DOHH2 (cell line): Measurements from ENCODE around the gene PPP1R3A.

Experiments used
- H3F3A ChIP-seq: fragments of 200-600 bp; sonication (generic), shearing (Covaris generic); 2 replicates; pipeline ENCODE4 v1.6.0; 2016; ENCODE audit warnings: antibody characterized with exemption, mild to moderate bottlenecking; ENCODE audit not compliant: control insufficient read depth, insufficient read depth
- H3K27ac ChIP-seq: fragments of 200-600 bp; sonication (generic); 2 replicates; pipeline ENCODE4 v1.5.1; 2014; ENCODE audit warnings: low read depth, mild to moderate bottlenecking, low read length, moderate library complexity
- H3K27me3 ChIP-seq: fragments of 200-600 bp; sonication (generic); 2 replicates; pipeline ENCODE4 v1.6.1; 2014; ENCODE audit warnings: mild to moderate bottlenecking, low read length, mixed read lengths; ENCODE audit not compliant: control insufficient read depth
- H3K36me3 ChIP-seq: fragments of 200-600 bp; sonication (generic); 2 replicates; pipeline ENCODE4 v1.6.1; 2014; ENCODE audit warnings: mild to moderate bottlenecking, low read length, moderate library complexity, mixed read lengths; ENCODE audit not compliant: control insufficient read depth
- H3K4me1 ChIP-seq: fragments of 200-600 bp; sonication (generic); 2 replicates; pipeline ENCODE4 v1.6.1; 2014; ENCODE audit warnings: mild to moderate bottlenecking, low read length, mixed read lengths; ENCODE audit not compliant: control insufficient read depth
- H3K4me2 ChIP-seq: fragments of 200-600 bp; sonication (generic); 2 replicates; pipeline ENCODE4 v1.6.0; 2014; ENCODE audit warnings: mild to moderate bottlenecking, low read length, moderate library complexity
- H3K4me3 ChIP-seq: fragments of 200-600 bp; sonication (generic); 2 replicates; pipeline ENCODE4 v1.5.1; 2014; ENCODE audit warnings: mild to moderate bottlenecking, low read length, mixed read lengths
- H3K79me2 ChIP-seq: fragments of 200-600 bp; sonication (generic); 2 replicates; pipeline ENCODE4 v1.6.1; 2014; ENCODE audit warnings: mild to moderate bottlenecking, low read length, mixed read lengths; ENCODE audit not compliant: control insufficient read depth
- H3K9me2 ChIP-seq: fragments of 200-600 bp; sonication (generic); replicated peaks from 2 replicates; pipeline ENCODE4 v1.6.1; 2014; ENCODE audit warnings: mild to moderate bottlenecking, low read length, mixed read lengths; ENCODE audit not compliant: control insufficient read depth
- H3K9me3 ChIP-seq: fragments of 200-600 bp; sonication (generic); 2 replicates; pipeline ENCODE4 v1.6.1; 2014; ENCODE audit warnings: antibody characterized with exemption, low read length, mixed read lengths; ENCODE audit not compliant: control insufficient read depth, insufficient read depth
- H4K20me1 ChIP-seq: fragments of 200-600 bp; sonication (generic); 2 replicates; pipeline ENCODE4 v1.6.0; 2014; ENCODE audit warnings: low read depth, mild to moderate bottlenecking, antibody characterized with exemption, low read length, moderate library complexity; ENCODE audit not compliant: control insufficient read depth, insufficient read depth
- EZH2phosphoT487 ChIP-seq: fragments of 200-600 bp; sonication (generic); IDR thresholded peaks from 2 replicates; pipeline ENCODE4 v1.6.1; 2017; ENCODE audit warnings: borderline replicate concordance, mild to moderate bottlenecking, antibody characterized with exemption, low read length, moderate library complexity, mixed read lengths
- TF ChIP-seq, protein P1 (sequence below): fragments of 200-600 bp; sonication (generic); IDR thresholded peaks from one replicate; pipeline ENCODE4 v1.5.1; 2014; ENCODE audit warnings: antibody characterized with exemption, mild to moderate bottlenecking, low read depth, low read length; ENCODE audit not compliant: poor library complexity, severe bottlenecking

Gene PPP1R3A

DNA sequence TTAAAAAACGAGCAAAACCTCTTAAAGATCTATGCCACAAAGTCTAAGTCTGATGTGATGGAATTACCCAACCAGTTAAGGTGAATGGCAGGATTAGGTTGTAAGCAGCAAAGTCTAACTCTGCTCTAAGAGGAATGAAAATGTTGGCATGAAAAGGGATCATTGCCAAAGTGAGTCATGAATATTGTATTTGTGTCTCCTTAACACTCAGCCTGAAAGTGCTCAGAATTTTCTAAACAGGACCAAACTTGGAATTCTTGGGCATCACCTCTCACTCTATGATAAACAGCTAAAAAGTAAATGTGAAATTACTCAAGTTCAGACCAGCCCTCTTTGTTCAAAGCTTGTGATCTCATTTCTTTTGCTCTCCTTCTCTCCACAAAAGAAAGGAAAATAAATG lies 27.0 kb downstream of the PPP1R3A start:
- Histone ChIP-seq H3K36me3 (no peaks in the 10 kb centered on the region), H3K27ac (no peak overlapping the region), H3K4me2 (no peak overlapping the region), H3K27me3 (no peaks in the 10 kb centered on the region), H3K9me2 (no peaks in the 10 kb centered on the region; the same call in 1 of the 2 replicates), H3K4me3 (no peak overlapping the region), H3K4me1 (no peaks in the 10 kb centered on the region), H3K79me2 (no peaks in the 10 kb centered on the region), H4K20me1 (no peaks in the 10 kb centered on the region), H3K9me3 (no peaks in the 10 kb centered on the region), H3F3A (no peaks in the 10 kb centered on the region)
- TF ChIP-seq, protein P1, sequence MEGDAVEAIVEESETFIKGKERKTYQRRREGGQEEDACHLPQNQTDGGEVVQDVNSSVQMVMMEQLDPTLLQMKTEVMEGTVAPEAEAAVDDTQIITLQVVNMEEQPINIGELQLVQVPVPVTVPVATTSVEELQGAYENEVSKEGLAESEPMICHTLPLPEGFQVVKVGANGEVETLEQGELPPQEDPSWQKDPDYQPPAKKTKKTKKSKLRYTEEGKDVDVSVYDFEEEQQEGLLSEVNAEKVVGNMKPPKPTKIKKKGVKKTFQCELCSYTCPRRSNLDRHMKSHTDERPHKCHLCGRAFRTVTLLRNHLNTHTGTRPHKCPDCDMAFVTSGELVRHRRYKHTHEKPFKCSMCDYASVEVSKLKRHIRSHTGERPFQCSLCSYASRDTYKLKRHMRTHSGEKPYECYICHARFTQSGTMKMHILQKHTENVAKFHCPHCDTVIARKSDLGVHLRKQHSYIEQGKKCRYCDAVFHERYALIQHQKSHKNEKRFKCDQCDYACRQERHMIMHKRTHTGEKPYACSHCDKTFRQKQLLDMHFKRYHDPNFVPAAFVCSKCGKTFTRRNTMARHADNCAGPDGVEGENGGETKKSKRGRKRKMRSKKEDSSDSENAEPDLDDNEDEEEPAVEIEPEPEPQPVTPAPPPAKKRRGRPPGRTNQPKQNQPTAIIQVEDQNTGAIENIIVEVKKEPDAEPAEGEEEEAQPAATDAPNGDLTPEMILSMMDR, result no peak
- TF ChIP-seq EZH2phosphoT487, result no peak

DNA sequence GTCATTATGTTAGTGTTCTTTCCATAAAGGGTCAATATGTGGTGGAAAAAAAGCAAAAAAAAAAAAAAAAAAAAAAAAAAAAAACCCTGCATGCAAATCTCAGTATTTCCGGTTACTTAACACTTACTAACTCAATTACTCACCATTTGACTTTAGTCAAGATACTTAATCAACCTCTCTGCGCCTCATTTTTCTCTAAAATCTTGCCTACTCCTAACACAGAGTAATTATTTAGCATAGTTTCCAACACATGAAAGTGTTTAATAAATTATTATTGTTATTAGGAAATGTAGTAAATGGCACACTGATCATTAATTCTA lies 27.8 kb downstream of the PPP1R3A start:
- H3K9me2 ChIP-seq, result no peaks in the 10 kb centered on the region; the same call in 1 of the 2 replicates
- H3K4me2 ChIP-seq, result no peak overlapping the region
- no peaks in the 10 kb centered on the region for H3F3A ChIP-seq
- H3K36me3 ChIP-seq, result no peaks in the 10 kb centered on the region
- H3K4me1 ChIP-seq, result no peaks in the 10 kb centered on the region
- no peaks in the 10 kb centered on the region for H3K9me3 ChIP-seq
- TF ChIP-seq, protein P1, result no peak
- H3K4me3 ChIP-seq, result no peak overlapping the region
- no peaks in the 10 kb centered on the region for H4K20me1 ChIP-seq
- no peaks in the 10 kb centered on the region for H3K27me3 ChIP-seq
- H3K27ac ChIP-seq, result no peak overlapping the region
- no peaks in the 10 kb centered on the region for H3K79me2 ChIP-seq

DNA sequence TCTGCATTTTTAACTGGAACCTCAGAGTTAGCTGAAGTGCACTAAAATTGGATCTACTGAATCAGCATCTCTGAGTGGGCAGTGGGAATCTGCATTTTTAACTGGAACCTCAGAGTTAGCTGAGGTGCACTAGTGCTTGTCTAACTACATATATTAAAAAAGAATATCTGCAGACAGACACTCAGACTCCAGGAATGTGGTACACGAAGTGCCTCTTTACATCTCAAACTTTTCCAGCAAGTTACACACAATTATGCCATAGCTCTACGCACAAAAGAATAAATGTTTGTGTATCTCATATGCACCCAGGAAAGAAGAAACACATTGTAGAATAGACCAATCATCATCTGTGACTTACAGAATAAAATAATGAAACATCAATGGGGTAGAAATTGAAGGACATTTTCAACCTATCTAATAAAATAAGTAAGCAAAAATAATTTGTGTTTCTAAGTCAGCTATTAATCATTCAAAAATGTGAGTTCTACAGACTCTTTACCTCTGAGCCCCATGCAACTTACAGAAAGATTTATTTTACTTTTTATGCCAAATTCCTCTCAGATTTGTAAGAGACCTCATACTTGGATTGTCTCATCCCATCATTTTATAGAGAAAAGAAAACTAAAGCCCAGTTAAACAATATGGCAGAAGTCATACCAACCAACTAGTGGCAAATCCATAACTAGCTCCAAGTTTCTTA lies 28.3 kb downstream of the PPP1R3A start:
- Histone ChIP-seq H3K27me3 (no peaks in the 10 kb centered on the region), H3K27ac (no peak overlapping the region), H3K4me3 (no peak overlapping the region), H3F3A (no peaks in the 10 kb centered on the region), H3K9me2 (no peaks in the 10 kb centered on the region; the same call in 1 of the 2 replicates), H3K79me2 (no peaks in the 10 kb centered on the region), H3K4me2 (no peak overlapping the region), H3K4me1 (no peaks in the 10 kb centered on the region), H3K36me3 (no peaks in the 10 kb centered on the region), H3K9me3 (no peaks in the 10 kb centered on the region), H4K20me1 (no peaks in the 10 kb centered on the region)
- TF ChIP-seq EZH2phosphoT487, result no peak
- TF ChIP-seq, protein P1, result no peak
